ENCODE results near the gene PHB1. TPM values are rescaled to one million over a fixed set of nuclear protein-coding genes. Genes with fewer than 3 reads are reported as not detected.

The PHB1 gene
- total RNA-seq, 1 donor from 2014 or later, result 161 TPM

DNA sequence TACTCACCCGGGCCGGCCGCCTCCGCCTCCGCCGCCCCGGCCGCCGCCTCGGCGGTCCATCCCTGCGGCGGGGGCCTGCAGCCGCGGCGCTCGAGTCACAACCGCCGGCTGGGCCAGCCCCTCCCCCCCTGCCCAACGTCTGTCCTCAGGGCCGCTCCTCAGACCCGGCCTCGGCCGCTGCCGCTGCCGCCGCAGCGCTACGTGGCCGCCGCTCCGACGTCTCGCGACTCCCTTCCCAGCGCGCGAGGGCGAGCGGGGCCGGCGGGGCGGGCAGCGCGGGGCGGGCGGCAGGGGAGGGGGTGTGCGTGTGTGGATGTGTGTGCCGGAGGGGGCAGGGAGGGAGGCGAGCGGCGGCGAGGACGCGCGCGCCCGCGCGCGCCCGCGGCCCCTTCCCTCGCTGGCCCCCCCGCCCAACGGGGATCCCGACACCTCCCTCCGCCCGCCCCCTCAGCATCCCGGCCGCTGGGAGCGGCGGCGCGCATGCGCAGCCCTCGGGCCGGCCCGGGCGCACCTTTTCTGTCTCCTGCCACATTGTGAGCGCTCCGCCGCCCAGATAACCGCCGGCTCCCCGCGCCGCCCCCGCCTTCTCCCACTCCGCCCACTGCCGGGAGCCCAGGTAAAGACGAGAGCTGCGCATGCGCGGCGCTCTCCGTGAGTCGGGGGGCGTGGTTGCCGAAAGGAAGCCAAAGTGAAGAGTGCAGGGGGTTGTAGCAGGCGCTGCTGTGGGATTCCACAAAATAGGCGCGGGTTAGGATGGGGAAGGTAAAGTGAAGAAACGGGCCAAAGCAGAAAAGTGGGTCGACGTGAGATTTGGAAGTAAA is 52.6 kb downstream of the PHB1 start, which contains the start of gene ZNF652:
Gene ZNF652 (minus strand): TSS at position 349 of the 821 bp plus-strand sequence. CDS start 44,525 bp downstream, outside the sequence.
- peak; percentile 95 for DNase-seq (ENCODE audit: low spot score)
- intact Hi-C loops (cut with DNase I), result no loop called here

DNA sequence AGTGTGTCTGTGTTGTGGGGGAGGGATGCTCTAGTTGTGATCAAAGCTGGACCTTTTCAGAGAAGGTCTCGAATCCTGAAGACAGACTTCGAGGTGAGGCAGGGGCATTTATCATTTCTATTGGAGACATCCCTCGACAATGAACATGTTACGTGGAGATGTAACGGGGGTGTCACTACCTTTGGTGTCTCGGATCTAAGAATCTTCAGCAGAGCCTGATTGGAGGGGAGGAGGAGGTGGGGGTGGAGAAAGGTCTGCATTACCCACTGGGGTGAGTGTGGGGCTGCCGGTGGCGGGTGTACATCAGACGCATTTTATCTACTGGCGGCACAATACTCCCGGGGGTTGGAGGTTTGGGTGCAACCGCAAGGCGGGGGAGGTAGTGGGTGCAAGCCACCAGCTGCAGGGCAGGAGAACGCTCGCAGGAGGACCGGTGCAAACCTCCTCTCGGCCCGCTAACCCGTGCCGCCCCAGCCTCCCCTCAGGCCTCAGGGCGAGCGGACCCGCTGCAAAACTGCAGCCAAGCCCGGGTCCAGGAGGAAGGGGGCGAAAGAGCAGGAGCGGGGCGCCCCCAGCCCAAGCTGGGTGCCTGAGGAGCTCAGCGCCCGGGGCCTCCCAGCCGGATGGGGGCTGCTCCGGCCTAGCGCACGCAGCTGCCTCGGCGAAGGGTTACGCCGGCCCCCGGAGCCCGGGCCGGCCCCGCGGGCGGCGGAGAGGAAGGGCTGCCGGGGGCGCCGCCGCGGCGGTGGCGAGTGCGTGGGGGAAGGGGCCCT is 53.4 kb downstream of the PHB1 start:
- peak; percentile 82 for DNase-seq (ENCODE audit: low spot score)
- intact Hi-C loops (cut with DNase I), result no loop called here

DNA sequence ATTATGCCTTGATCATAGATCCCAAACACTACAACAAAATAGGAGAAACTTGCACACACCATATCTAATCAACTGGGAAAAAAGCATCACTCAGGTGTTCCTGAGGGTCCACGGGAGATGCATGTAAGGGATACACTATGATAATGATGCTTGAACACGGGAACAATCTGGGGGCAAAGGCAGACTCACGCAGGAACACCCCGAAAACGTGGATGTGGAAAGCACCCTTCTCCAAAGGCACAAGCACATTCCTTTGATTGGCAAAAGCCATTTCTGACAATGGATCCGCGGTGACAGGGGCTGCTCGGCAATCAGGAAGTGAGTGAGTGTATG is 53.9 kb downstream of the PHB1 start:
- no peak for DNase-seq (ENCODE audit: low spot score)
- intact Hi-C loops (cut with DNase I), result no loop called here

- no peak for DNase-seq (ENCODE audit: low spot score)
- intact Hi-C loops (cut with DNase I), result no loop called here
These were observed 54.5 kb downstream of the PHB1 start for GRCh38 chr17:49359990-49360795.

- intact Hi-C loops (cut with DNase I), result no loop called here
- no peak for DNase-seq (ENCODE audit: low spot score)
These were observed 55.9 kb downstream of the PHB1 start for GRCh38 chr17:49358641-49359247.

- intact Hi-C loops (cut with DNase I), result no loop called here
- no peak for DNase-seq (ENCODE audit: low spot score)
These were observed 57.2 kb downstream of the PHB1 start for GRCh38 chr17:49357516-49357915.

DNA sequence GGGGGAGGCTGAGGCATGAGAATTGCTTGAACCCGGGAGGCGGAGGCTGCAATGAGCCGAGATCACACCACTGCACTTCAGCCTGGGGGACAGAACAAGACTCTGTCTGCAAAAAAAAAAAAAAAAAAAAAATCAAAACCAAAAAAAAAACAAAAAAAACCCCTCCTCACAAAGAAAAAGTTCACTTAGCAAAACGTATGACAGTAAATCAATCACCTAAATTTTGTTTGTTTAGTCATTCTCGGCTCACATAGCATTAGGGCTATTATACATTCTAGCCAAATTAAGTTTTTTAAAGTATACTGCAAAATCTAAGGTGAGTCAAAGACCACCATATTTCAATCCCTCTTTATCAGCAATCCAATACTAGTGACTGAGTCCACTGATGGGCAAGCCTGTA is 58.4 kb downstream of the PHB1 start:
- DNase-seq (ENCODE audit: low spot score), result no peak
- intact Hi-C loops (cut with DNase I), result no loop called here

Other genes with a start within 250 kb of the PHB1 start
- gene GNGT2, start 204.3 kb downstream of the PHB1 start, total RNA-seq, result 1.2 TPM
- 6.0 TPM for gene ABI3, start 204.2 kb downstream of the PHB1 start, total RNA-seq
- 3.8 TPM for gene PHOSPHO1, start 184.1 kb downstream of the PHB1 start, total RNA-seq
- 22.3 TPM for gene ZNF652, start 52.6 kb downstream of the PHB1 start, total RNA-seq
- 9.9 TPM for gene NGFR, start 80.4 kb upstream of the PHB1 start, total RNA-seq
- 4.4 TPM for gene NXPH3, start 161.0 kb upstream of the PHB1 start, total RNA-seq

Data from cardiac septum (tissue), 1 donor.